Breast epithelium (tissue), 3 donors: ENCODE measurements around the gene RAPH1.

Experiments
- CTCF ChIP-seq, 3 donors: fragments of 450-650 bp; IDR thresholded peaks; one replicate each; pipeline ENCODE4 v1.5.1; 2016 to 2017; ENCODE audit warnings: antibody characterized with exemption in 3 of 3, mild to moderate bottlenecking in 3 of 3, moderate library complexity in 3 of 3
- POLR2AphosphoS5 ChIP-seq, 3 donors: sonication (generic); formaldehyde crosslinking; IDR thresholded peaks; one replicate each; pipeline ENCODE4 v1.6.1; 2017; ENCODE audit warnings: antibody characterized with exemption in 3 of 3

GRCh38 chr2:203510256-203510940 lies 24.7 kb downstream of the RAPH1 start:
- TF ChIP-seq CTCF (IDR thresholded peaks at IDR 0.05) (no peak), POLR2AphosphoS5 (IDR thresholded peaks at IDR 0.05) (no peak)
